Myometrial cell (primary cell): ENCODE results near the gene NXT1. TPM values are rescaled to one million over a fixed set of nuclear protein-coding genes. Genes with fewer than 3 reads are reported as not detected.

Experiments used
- total RNA-seq: library from RNA; depleted of rRNA; stranded (reverse); fragments of >200 nt; gene quantifications from 2 replicates; pipeline ENCODE4 v1.2.3, GENCODE V29; 2015

NXT1 gene
- total RNA-seq, result 31.4 and 36.9 TPM in 2 replicates

DNA sequence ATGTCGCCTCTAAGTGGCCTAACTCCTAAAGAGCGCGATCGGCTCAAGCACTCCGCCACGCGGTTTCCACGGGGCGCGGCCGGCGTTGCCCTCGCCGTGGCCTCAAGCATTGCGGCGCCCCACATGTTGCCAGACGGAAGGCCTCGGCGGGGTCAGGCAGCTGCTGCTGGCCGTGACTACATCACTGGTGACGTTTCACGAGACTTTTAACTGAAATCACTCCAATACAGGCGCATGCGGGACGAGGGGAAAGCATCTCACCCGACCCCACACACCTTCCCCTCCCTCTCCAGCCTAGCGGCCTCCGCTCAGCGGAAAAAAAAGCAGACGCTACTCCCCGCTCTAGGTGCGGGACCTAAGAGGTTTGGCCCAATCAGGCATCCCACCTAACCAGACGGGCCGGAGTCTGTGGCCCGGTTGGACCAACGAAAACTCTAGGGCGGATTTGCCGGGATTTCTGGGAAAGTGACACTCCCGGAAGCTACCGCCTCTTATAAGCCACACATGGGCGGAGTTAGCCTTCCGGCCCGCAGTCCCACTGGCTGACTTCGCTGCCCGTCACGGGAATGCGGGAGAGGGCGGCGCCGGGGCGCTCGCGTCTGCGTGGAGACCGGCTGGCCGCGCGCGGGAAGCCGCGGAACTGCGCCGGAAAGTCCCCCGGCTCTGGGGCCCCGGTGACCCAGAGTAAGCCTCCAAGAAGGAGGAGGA, at the start of gene NXT1:
NXT1 (plus strand) TSS at position 596 of the 708 bp plus-strand sequence. CDS start 3,251 bp downstream, outside the sequence.

GRCh38 chr20:23361476-23362391, 11.1 kb downstream of the NXT1 start, which contains the start of gene GZF1:
GZF1 (plus strand) TSS chr20:23362182; CDS start chr20:23364384, 2,202 bp downstream.

Other genes starting within 250 kb of the NXT1 start
- gene GZF1, start 11.4 kb downstream of the NXT1 start, total RNA-seq, result 7.8 and 10.5 TPM in 2 replicates
- gene NAPB, start 70.7 kb downstream of the NXT1 start, total RNA-seq, result 1.7 and 9.0 TPM in 2 replicates
- not detected in 2 replicates for gene CSTL1, start 88.9 kb downstream of the NXT1 start, total RNA-seq
- gene CST11, start 102.1 kb downstream of the NXT1 start, total RNA-seq, result not detected in 2 replicates
- not detected in 2 replicates for gene CST8, start 140.3 kb downstream of the NXT1 start, total RNA-seq
- gene CST9L, start 217.7 kb downstream of the NXT1 start, total RNA-seq, result not detected in 2 replicates